ENCODE data around the gene TFE3. TPM values are rescaled to one million over a fixed set of nuclear protein-coding genes. Genes with fewer than 3 reads are reported as not detected.

The TFE3 gene
- polyA plus RNA-seq, 1 donor (not counting 4 experiments of a cell fraction or from before 2014, with no cell fraction given), result 13.2 TPM

- no peak for FAIRE-seq
- Histone ChIP-seq H3K9ac (ENCODE audit: control insufficient read depth, extremely low read depth, insufficient read depth, low read length) (no peak overlapping the region), H4K20me1 (ENCODE audit: control insufficient read depth, extremely low read depth, insufficient read depth, low read length) (no peaks in the 10 kb centered on the region)
These were observed 21.6 kb upstream of the TFE3 start for GRCh38 chrX:49064735-49065134.

DNA sequence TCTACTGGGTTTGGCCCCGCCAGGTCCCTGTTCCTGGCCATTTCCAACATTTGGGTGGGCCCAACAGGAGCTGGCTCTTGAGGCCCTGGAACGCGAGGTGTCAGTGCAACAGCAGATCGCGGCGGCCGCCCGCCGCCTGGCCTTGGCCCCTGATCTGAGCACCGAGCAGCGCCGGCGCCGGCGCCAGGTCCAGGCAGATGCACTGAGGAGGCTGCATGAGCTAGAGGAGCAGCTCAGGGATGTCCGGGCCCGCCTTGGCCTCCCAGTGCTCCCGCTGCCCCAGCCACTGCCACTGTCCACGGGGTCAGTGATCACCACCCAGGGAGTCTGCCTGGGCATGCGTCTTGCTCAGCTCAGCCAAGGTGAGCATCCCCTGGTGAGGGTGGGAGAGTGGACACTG lies 21.1 kb upstream of the TFE3 start:
- peaks cover 8 to 23% of the 10 kb centered on the region in 2 experiments for H3K36me3 ChIP-seq (ENCODE audit: control insufficient read depth in 2 of 2, extremely low read depth in 1 of 2, insufficient read depth in 2 of 2, low read length in 2 of 2)
- H3K4me2 ChIP-seq (ENCODE audit: control insufficient read depth, extremely low read depth, insufficient read depth, low read depth, low read length), result no peak overlapping the region
- H3K9ac ChIP-seq (ENCODE audit: control insufficient read depth, extremely low read depth, insufficient read depth, low read length), result no peak overlapping the region
- H3K9me3 ChIP-seq (ENCODE audit: control insufficient read depth, low read depth, low read length), result no peaks in the 10 kb centered on the region
- dilution Hi-C loops (cut with MboI; ENCODE audit: extremely low pct_ligation_motif_present, low sequenced_read_pairs), result no loop called here
- FAIRE-seq (no peak), DNase-seq (ENCODE audit: low read depth, low spot score) (no peak)
- H2AFZ ChIP-seq (ENCODE audit: control insufficient read depth, low read length), result no peak overlapping the region
- TF ChIP-seq EZH2 (IDR thresholded peaks at IDR 0.05; ENCODE audit: low read length), result no peak
- TF ChIP-seq, protein P1, sequence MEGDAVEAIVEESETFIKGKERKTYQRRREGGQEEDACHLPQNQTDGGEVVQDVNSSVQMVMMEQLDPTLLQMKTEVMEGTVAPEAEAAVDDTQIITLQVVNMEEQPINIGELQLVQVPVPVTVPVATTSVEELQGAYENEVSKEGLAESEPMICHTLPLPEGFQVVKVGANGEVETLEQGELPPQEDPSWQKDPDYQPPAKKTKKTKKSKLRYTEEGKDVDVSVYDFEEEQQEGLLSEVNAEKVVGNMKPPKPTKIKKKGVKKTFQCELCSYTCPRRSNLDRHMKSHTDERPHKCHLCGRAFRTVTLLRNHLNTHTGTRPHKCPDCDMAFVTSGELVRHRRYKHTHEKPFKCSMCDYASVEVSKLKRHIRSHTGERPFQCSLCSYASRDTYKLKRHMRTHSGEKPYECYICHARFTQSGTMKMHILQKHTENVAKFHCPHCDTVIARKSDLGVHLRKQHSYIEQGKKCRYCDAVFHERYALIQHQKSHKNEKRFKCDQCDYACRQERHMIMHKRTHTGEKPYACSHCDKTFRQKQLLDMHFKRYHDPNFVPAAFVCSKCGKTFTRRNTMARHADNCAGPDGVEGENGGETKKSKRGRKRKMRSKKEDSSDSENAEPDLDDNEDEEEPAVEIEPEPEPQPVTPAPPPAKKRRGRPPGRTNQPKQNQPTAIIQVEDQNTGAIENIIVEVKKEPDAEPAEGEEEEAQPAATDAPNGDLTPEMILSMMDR (optimal IDR thresholded peaks at IDR 0.05 in 1 of 3, IDR thresholded peaks at IDR 0.05 in 1 of 3, conservative IDR thresholded peaks at IDR 0.05 in 1 of 3; ENCODE audit: extremely low read depth in 1 of 3, insufficient read depth in 2 of 3, low read length in 3 of 3), result no peak
- no peaks in the 10 kb centered on the region for H3K9me1 ChIP-seq (ENCODE audit: control insufficient read depth, extremely low read depth, insufficient read depth, low read length)
- H4K20me1 ChIP-seq (ENCODE audit: control insufficient read depth, extremely low read depth, insufficient read depth, low read length), result no peaks in the 10 kb centered on the region
- H3K79me2 ChIP-seq (ENCODE audit: control insufficient read depth, insufficient read depth, low read length), result peaks cover 17% of the 10 kb centered on the region
- no peak overlapping the region for H3K27ac ChIP-seq (ENCODE audit: control insufficient read depth, insufficient read depth, low read length)
- no peak overlapping the region for H3K4me3 ChIP-seq (ENCODE audit: control insufficient read depth in 2 of 3, extremely low read depth in 1 of 3, insufficient read depth in 2 of 3, low read depth in 1 of 3, low read length in 3 of 3)
- peaks cover 5% of the 10 kb centered on the region for H3K4me1 ChIP-seq (ENCODE audit: control insufficient read depth, extremely low read depth, insufficient read depth, low read length)
- no peaks in the 10 kb centered on the region for H3K27me3 ChIP-seq (ENCODE audit: control insufficient read depth, extremely low read depth, insufficient read depth, low read length)

More at GRCh38 chrX:49064735-49065134, 21.6 kb upstream of the TFE3 start:
- no peak overlapping the region for H3K4me3 ChIP-seq (ENCODE audit: control insufficient read depth in 2 of 3, extremely low read depth in 1 of 3, insufficient read depth in 2 of 3, low read depth in 1 of 3, low read length in 3 of 3)
- H3K9me1 ChIP-seq (ENCODE audit: control insufficient read depth, extremely low read depth, insufficient read depth, low read length), result no peaks in the 10 kb centered on the region
- peaks cover 5% of the 10 kb centered on the region for H3K4me1 ChIP-seq (ENCODE audit: control insufficient read depth, extremely low read depth, insufficient read depth, low read length)
- no peak for DNase-seq (ENCODE audit: low read depth, low spot score)
- no peak for TF ChIP-seq EZH2 (IDR thresholded peaks at IDR 0.05; ENCODE audit: low read length)
- TF ChIP-seq, protein P1 (optimal IDR thresholded peaks at IDR 0.05 in 1 of 3, IDR thresholded peaks at IDR 0.05 in 1 of 3, conservative IDR thresholded peaks at IDR 0.05 in 1 of 3; ENCODE audit: extremely low read depth in 1 of 3, insufficient read depth in 2 of 3, low read length in 3 of 3), result no peak
- no peaks in the 10 kb centered on the region for H3K27me3 ChIP-seq (ENCODE audit: control insufficient read depth, extremely low read depth, insufficient read depth, low read length)
- no peaks in the 10 kb centered on the region for H3K9me3 ChIP-seq (ENCODE audit: control insufficient read depth, low read depth, low read length)
- H2AFZ ChIP-seq (ENCODE audit: control insufficient read depth, low read length), result no peak overlapping the region
- no peak overlapping the region for H3K27ac ChIP-seq (ENCODE audit: control insufficient read depth, insufficient read depth, low read length)
- H3K79me2 ChIP-seq (ENCODE audit: control insufficient read depth, insufficient read depth, low read length), result peaks cover 16% of the 10 kb centered on the region
- dilution Hi-C loops (cut with MboI; ENCODE audit: extremely low pct_ligation_motif_present, low sequenced_read_pairs), result no loop called here
- peaks cover 8 to 23% of the 10 kb centered on the region in 2 experiments for H3K36me3 ChIP-seq (ENCODE audit: control insufficient read depth in 2 of 2, extremely low read depth in 1 of 2, insufficient read depth in 2 of 2, low read length in 2 of 2)
- H3K4me2 ChIP-seq (ENCODE audit: control insufficient read depth, extremely low read depth, insufficient read depth, low read depth, low read length), result no peak overlapping the region
